Activated B cell treated with CpG ODN at 0.5 μM for 24 hours (primary cell): ENCODE data around the gene CDK14. TPM values are rescaled to one million over a fixed set of nuclear protein-coding genes. Genes with fewer than 3 reads are reported as not detected.

Experiments
- ATAC-seq: fragments of 200-7000 bp; cut with Tn5 transposase; one replicate; pipeline ENCODE4 v1.10.0; 2021; ENCODE audit warnings: low read depth, mild to moderate bottlenecking, moderate library complexity
- CTCF ChIA-PET: fragments of 350-600 bp; sonication (Branson Sonifier 250); formaldehyde crosslinking; loops from one replicate; lab custom pipeline; 2021; ENCODE audit warnings: antibody characterized with exemption; lab: Charles Lee
- POLR2A ChIA-PET: fragments of 350-600 bp; sonication (Branson Sonifier 250); formaldehyde crosslinking; loops from one replicate; lab custom pipeline; 2021; ENCODE audit warnings: antibody characterized with exemption; lab: Charles Lee
- DNase-seq: peaks from one replicate; pipeline ENCODE4 v3.0.0; 2022
- H3K27ac Mint-ChIP-seq: one replicate; pipeline ENCODE4 v1.8.0; 2020; ENCODE audit warnings: mixed read lengths
- H3K27me3 Mint-ChIP-seq: one replicate; pipeline ENCODE4 v1.8.0; 2021; ENCODE audit warnings: mixed read lengths
- H3K36me3 Mint-ChIP-seq: one replicate; pipeline ENCODE4 v1.8.0; 2021; ENCODE audit warnings: low read depth, mixed read lengths
- H3K4me1 Mint-ChIP-seq: one replicate; pipeline ENCODE4 v1.8.0; 2021; ENCODE audit warnings: mixed read lengths
- H3K4me3 Mint-ChIP-seq: one replicate; pipeline ENCODE4 v1.8.0; 2020; ENCODE audit warnings: mild to moderate bottlenecking, mixed read lengths
- H3K9me3 Mint-ChIP-seq: one replicate; pipeline ENCODE4 v1.8.0; 2020; ENCODE audit warnings: mixed read lengths
- intact Hi-C: fragments of 100-400 bp; cut with micrococcal nuclease; formaldehyde crosslinking; loops from one replicate; pipeline ENCODE4 v1.15.1; 2024
- total RNA-seq: library from RNA; stranded (reverse); gene quantifications from 2 replicates; pipeline ENCODE4 v1.2.3, GENCODE V29; 2022
- TF ChIP-seq, protein P1 (sequence below): fragments of 200-600 bp; IDR thresholded peaks from one replicate; pipeline ENCODE4 v1.8.0; 2022; ENCODE audit warnings: antibody characterized with exemption, mild to moderate bottlenecking

CDK14 gene
- total RNA-seq, 1 donor from 2014 or later = 140 TPM

DNA sequence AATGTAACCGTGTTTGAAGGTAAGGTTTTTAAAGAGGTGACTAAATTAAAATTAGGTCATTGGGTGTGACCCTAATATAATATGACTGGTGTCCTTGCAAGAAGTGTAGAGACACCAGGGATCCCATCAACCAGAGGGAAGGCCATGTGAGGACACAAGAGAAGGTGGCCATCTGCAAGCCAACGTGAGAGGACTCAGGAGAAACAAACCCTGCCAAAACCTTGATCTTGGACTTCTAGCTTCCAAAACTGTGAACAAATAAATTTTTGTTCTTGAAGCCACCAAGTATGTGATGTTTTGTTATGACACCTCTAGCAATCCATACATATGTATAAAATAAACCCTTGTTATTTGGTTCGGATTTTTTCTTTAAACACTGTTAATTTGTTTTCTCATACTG, 144.3 kb downstream of the CDK14 start:
- peaks cover 59% of the 10 kb centered on the region for H3K4me1 Mint-ChIP-seq
- intact Hi-C loops = no loop called here
- H3K4me3 Mint-ChIP-seq = no peak overlapping the region
- H3K36me3 Mint-ChIP-seq = peaks cover 31% of the 10 kb centered on the region
- H3K9me3 Mint-ChIP-seq = peaks cover 2% of the 10 kb centered on the region
- TF ChIP-seq, protein P1, sequence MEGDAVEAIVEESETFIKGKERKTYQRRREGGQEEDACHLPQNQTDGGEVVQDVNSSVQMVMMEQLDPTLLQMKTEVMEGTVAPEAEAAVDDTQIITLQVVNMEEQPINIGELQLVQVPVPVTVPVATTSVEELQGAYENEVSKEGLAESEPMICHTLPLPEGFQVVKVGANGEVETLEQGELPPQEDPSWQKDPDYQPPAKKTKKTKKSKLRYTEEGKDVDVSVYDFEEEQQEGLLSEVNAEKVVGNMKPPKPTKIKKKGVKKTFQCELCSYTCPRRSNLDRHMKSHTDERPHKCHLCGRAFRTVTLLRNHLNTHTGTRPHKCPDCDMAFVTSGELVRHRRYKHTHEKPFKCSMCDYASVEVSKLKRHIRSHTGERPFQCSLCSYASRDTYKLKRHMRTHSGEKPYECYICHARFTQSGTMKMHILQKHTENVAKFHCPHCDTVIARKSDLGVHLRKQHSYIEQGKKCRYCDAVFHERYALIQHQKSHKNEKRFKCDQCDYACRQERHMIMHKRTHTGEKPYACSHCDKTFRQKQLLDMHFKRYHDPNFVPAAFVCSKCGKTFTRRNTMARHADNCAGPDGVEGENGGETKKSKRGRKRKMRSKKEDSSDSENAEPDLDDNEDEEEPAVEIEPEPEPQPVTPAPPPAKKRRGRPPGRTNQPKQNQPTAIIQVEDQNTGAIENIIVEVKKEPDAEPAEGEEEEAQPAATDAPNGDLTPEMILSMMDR = no peak
- no peaks in the 10 kb centered on the region for H3K27me3 Mint-ChIP-seq
- no peak for ATAC-seq
- ChIA-PET CTCF (interaction anchor here (1.0 to 1.5 kb wide), 2 partner anchors 8 to 31 kb away, joined by 4 to 5 read pairs; no protein-coding TSS in a partner anchor), POLR2A (no interaction called here)
- H3K27ac Mint-ChIP-seq = peak overlapping the region; percentile 95
- no peak for DNase-seq

DNA sequence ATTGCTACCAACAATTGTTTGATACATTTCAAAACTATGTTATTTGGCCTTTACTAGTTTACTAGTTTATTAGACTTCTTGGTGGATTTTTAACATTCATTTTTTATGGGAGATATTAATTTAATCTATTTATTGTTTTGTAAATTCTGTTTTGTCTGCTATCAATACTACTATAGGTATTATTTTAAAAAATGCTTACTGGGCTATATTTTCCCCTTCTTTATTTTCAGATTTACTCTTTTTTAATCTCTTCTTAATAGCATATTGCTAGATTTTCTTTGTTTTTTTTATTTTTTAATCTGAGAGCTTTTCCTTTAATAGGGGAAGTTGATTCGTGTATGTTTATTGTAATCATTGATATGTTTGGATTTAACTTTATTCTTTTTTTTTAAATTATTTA, 147.5 kb downstream of the CDK14 start:
- ATAC-seq (no peak), DNase-seq (no peak)
- CTCF ChIA-PET = interaction anchor here (1.6 kb wide), 1 partner anchor 21 kb away, joined by 3 read pairs; no protein-coding TSS in a partner anchor
- no peaks in the 10 kb centered on the region for H3K27me3 Mint-ChIP-seq
- no peak overlapping the region for H3K4me3 Mint-ChIP-seq
- peaks cover 30% of the 10 kb centered on the region for H3K36me3 Mint-ChIP-seq
- H3K9me3 Mint-ChIP-seq = no peaks in the 10 kb centered on the region
- peaks cover 41% of the 10 kb centered on the region for H3K4me1 Mint-ChIP-seq
- POLR2A ChIA-PET = no interaction called here
- TF ChIP-seq, protein P1 = no peak
- intact Hi-C loops = no loop called here
- no peak overlapping the region for H3K27ac Mint-ChIP-seq

DNA sequence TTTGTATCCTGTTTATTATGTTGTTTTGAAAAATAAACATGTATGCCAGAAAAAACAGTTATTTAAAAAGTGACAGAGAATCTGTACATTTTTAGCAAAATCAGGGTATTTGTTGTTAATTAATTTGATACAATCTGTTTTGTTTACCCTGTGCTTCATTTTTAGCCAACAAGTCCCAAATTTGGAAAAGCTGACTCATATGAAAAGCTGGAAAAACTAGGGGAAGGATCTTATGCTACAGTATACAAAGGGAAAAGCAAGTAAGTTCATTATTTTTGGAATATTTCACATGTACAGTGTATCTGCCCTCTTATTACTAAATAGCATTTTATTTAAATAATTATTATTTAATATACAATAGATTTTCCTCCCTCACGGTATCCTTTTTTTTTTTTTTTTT, 151.4 kb downstream of the CDK14 start:
- Mint-ChIP-seq H3K27me3 (no peaks in the 10 kb centered on the region), H3K4me1 (peaks cover 40% of the 10 kb centered on the region), H3K4me3 (no peak overlapping the region), H3K36me3 (peaks cover 48% of the 10 kb centered on the region), H3K9me3 (no peaks in the 10 kb centered on the region), H3K27ac (peak overlapping the region; percentile 41)
- ChIA-PET POLR2A (no interaction called here), CTCF (interaction anchor here (0.9 to 1.8 kb wide), 6 partner anchors 9 to 228 kb away, joined by 3 to 5 read pairs (median 4); no protein-coding TSS in a partner anchor)
- TF ChIP-seq, protein P1 = no peak
- ATAC-seq (no peak), DNase-seq (no peak)
- intact Hi-C loops = loop anchor here (1.0 kb wide), 1 partner anchor 10 kb away; no protein-coding TSS in a partner anchor

DNA sequence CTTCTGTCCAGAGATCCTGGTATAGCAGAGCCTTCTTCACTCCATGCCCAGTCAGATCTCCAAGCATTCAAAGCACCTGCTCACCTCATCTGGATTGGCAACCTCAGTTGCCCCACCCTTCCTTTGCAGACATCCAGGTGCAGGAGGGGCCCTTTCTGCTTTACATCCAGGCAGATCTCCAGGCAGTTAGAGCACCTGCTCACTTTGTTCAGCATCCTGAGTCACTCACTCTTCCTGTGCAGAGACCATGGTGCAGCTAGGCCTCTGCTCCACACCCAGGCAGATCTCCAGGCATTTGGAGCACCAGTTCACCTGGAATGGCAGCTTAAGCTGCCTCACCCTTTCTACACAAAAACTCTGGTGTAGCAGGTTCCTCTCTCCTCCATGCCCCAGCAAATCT, 153.1 kb downstream of the CDK14 start:
- Mint-ChIP-seq H3K27ac (peak overlapping the region; percentile 35), H3K27me3 (no peaks in the 10 kb centered on the region), H3K9me3 (peaks cover 3% of the 10 kb centered on the region), H3K4me3 (no peak overlapping the region), H3K4me1 (peaks cover 58% of the 10 kb centered on the region), H3K36me3 (peaks cover 57% of the 10 kb centered on the region)
- ChIA-PET CTCF (interaction anchor here (0.6 to 2.7 kb wide), 10 partner anchors 11 to 294 kb away, joined by 3 to 23 read pairs (median 8); partner anchors contain the start of gene CDK14), POLR2A (interaction anchor here (1.3 to 2.4 kb wide), 2 partner anchors 16 to 40 kb away, joined by 3 to 15 read pairs; no protein-coding TSS in a partner anchor)
- ATAC-seq = peak; percentile 21
- intact Hi-C loops = loop anchor here (1.0 kb wide), 2 partner anchors 10 to 41 kb away; no protein-coding TSS in a partner anchor
- no peak for DNase-seq
- TF ChIP-seq, protein P1 = no peak

DNA sequence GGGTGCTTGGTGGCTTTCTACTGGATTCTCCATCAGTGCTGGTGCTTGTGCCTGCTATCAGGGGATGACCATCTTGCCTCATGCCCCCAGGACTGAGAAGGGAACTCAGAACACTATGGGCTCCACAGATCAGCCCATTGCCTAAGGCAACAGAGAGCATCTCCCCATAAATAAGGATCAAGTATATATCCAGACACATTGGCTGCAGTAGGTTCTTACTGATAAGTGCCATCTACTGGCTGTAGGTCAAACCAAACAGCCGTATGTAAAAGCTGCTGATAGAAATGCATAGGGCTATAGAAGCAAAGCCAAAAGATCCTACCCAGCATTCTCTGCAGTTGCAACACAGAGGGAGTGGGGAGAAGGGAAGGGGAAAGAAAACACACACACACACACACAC, 153.7 kb downstream of the CDK14 start:
- Mint-ChIP-seq H3K27me3 (no peaks in the 10 kb centered on the region), H3K9me3 (peaks cover 3% of the 10 kb centered on the region), H3K4me1 (peaks cover 63% of the 10 kb centered on the region), H3K36me3 (peaks cover 56% of the 10 kb centered on the region), H3K4me3 (no peak overlapping the region), H3K27ac (no peak overlapping the region)
- TF ChIP-seq, protein P1 = no peak
- DNase-seq (no peak), ATAC-seq (peak; percentile 78)
- ChIA-PET POLR2A (interaction anchor here (1.3 to 2.4 kb wide), 2 partner anchors 16 to 40 kb away, joined by 3 to 15 read pairs; no protein-coding TSS in a partner anchor), CTCF (interaction anchor here (0.6 to 2.7 kb wide), 14 partner anchors 10 to 294 kb away, joined by 3 to 23 read pairs (median 6); partner anchors contain the start of gene CDK14)
- intact Hi-C loops = loop anchor here (1.0 to 5.0 kb wide), 3 partner anchors 10 to 192 kb away; no protein-coding TSS in a partner anchor
